Epithelial cell of alveolus of lung (primary cell): Measurements from ENCODE around the gene C17orf78. TPM values are rescaled to one million over a fixed set of nuclear protein-coding genes. Genes with fewer than 3 reads are reported as not detected.

Experiments
- total RNA-seq: library from RNA; depleted of rRNA; stranded (reverse); fragments of >200 nt; gene quantifications from 2 replicates; pipeline ENCODE4 v1.2.1, GENCODE V29; 2015

The C17orf78 gene
- not detected in 2 replicates for total RNA-seq

GRCh38 chr17:37375706-37376105, at the start of gene C17orf78:
Gene C17orf78 (plus strand): TSS chr17:37375985. CDS start chr17:37376093, 108 bp downstream.

DNA sequence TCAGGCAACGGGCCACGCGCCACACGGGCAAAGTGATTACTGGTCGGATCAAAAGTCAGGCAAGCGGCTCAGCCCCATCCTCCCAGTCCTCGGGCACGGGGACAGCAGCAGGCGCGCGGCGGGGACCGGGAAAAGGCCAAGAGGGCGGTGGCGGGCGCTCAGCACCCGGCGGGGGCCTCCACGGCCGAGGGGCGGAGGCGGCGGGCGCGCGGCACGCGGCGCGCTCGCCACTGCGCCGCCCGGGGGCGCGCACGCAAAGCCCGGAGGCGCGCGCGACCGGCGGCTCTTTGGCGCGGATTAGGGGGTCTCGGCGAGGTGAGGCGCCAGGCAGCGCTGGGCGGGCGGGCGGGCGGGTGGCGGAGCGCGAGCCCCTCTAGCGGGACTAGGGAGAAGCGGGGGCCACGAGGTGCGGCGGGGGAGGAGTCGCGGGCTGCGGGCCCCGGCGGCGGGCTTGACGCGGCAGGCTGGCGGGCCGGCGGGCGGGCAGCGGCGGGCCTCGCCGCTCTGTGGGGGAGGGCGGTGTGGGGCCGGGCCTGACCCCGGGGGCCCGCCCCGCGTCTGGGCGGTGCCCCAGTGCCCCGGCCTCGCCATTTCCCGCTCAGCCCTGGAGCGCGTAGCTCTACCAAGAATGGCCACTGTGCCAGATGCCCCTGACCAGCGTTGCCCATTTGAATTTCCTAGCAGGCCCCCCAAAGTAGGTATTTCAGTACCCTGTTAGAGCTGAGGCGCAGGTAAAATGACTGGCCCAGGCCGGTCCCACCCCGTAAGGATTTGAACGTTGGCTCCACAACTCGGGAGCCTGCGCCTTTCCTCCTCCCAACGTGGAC, 31.1 kb downstream of the C17orf78 start, which contains the start of the genes ACACA and TADA2A:
TSS of gene ACACA (minus strand) at position 202 of the 827 bp plus-strand sequence. CDS start 537 bp downstream, outside the sequence.
TSS of gene TADA2A (plus strand) at position 252 of the 827 bp plus-strand sequence. CDS start 4,480 bp downstream, outside the sequence.

Other genes starting within 250 kb of the C17orf78 start
- 25.8 and 50.9 TPM in 2 replicates for gene ACACA, start 30.9 kb downstream of the C17orf78 start, total RNA-seq
- 6.5 and 31.5 TPM in 2 replicates for gene TADA2A, start 30.9 kb downstream of the C17orf78 start, total RNA-seq
- gene DUSP14, start 113.9 kb downstream of the C17orf78 start, total RNA-seq = 34.0 and 48.9 TPM in 2 replicates
- 12.3 and 17.6 TPM in 2 replicates for gene SYNRG, start 233.4 kb downstream of the C17orf78 start, total RNA-seq